ENCODE measurements around the gene PARD6A. TPM values are rescaled to one million over a fixed set of nuclear protein-coding genes. Genes with fewer than 3 reads are reported as not detected.

Gene PARD6A
- total RNA-seq, 1 experiment from 2014 or later, result 0.65 TPM

GRCh38 chr16:67668495-67669157, 7.9 kb downstream of the PARD6A start:
- H3K27me3 ChIP-seq, result no peaks in the 10 kb centered on the region
- no peaks in the 10 kb centered on the region for H3K4me1 ChIP-seq
- DNase-seq, result no peak
- H3K27ac ChIP-seq, result no peak overlapping the region
- no peak overlapping the region for H3K4me3 ChIP-seq
- no peaks in the 10 kb centered on the region for H3K36me3 ChIP-seq
- H3K9me3 ChIP-seq (replicated peaks), result no peaks in the 10 kb centered on the region

DNA sequence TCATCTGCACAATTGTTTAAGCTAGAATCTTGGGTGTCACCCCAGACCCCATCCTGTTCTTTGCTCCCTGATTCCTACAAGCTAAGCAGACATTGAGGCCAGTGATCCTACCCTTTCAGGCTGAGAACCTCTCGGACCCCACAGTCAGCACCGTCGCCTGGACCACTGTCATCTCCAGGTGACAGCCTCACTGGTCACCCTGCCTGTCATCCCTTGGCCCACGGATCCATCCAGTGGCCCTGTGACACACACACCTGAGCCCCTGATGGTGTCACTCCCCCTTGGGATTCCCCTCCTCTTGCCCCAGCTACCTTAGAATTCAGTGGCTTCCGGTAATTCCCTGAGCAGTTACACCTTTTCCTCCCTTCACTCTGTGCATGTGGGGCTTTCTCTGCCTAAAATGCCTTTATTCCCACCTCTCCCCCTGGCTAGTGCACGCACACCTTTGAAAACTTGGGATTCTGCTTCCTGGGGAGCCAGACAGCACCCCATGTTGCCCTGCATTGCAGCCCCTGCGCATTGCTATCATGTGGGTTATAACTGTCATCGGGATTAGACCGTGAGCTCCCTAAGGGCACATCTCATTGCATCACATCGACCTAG, 8.8 kb downstream of the PARD6A start:
- Histone ChIP-seq H3K27me3 (no peaks in the 10 kb centered on the region), H3K4me1 (no peaks in the 10 kb centered on the region), H3K36me3 (no peaks in the 10 kb centered on the region), H3K9me3 (replicated peaks) (no peaks in the 10 kb centered on the region), H3K4me3 (no peak overlapping the region), H3K27ac (no peak overlapping the region)
- DNase-seq, result no peak

- Histone ChIP-seq H3K36me3 (no peaks in the 10 kb centered on the region), H3K27me3 (no peaks in the 10 kb centered on the region), H3K4me1 (no peaks in the 10 kb centered on the region), H3K9me3 (replicated peaks) (no peaks in the 10 kb centered on the region), H3K27ac (no peak overlapping the region), H3K4me3 (no peak overlapping the region)
- DNase-seq, result no peak
Measured at GRCh38 chr16:67672306-67672705, 11.5 kb downstream of the PARD6A start.

GRCh38 chr16:67672739-67673662, 12.2 kb downstream of the PARD6A start:
- Histone ChIP-seq H3K27me3 (no peaks in the 10 kb centered on the region), H3K36me3 (no peaks in the 10 kb centered on the region), H3K4me1 (no peaks in the 10 kb centered on the region), H3K9me3 (replicated peaks) (no peaks in the 10 kb centered on the region), H3K4me3 (no peak overlapping the region), H3K27ac (no peak overlapping the region)
- peak; percentile 54 to 70 for DNase-seq

DNA sequence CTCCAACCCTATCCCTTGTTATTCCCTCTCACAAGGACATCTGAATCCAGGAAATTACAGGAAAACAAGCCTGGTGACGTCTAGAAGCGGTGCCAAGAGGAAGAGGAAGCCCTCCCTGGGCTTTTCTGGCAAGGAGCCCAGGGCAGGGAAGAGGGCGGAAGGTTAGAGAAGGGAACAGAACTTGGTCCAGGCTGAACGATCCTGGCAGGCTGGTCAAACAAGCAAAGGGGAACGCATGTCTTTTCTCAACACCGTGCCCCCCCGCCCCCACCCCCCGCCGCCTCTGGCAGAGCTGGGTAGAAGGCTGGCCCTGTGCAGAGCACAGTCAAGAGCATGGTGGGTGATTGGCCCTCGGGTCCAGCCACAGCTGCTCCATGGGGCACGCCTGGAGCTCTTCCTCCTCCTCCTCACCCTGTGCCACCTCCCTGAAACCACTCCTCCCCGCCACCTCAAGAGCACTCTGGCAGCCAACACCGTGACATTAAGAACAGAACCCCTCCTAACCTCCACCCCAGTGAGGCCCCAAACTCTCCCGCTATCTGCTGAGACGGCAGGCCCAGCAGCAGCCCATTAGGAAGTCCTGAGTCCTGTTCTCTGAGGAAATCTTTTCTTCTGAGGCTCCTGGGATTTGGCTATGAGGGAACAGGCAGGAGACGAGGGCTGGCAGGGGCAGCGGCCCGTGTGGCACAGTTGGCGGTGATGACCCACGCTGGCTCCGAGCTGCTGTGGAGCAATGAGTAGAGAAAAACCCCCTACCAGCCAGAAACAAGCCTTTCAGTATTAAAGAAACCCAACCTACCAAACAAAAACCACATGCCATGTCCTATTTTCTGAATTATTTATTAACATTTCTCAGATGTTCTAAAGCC, 13.2 kb downstream of the PARD6A start:
- H3K27ac ChIP-seq, result no peak overlapping the region
- H3K27me3 ChIP-seq, result no peaks in the 10 kb centered on the region
- H3K36me3 ChIP-seq, result no peaks in the 10 kb centered on the region
- no peaks in the 10 kb centered on the region for H3K4me1 ChIP-seq
- DNase-seq, result no peak
- H3K4me3 ChIP-seq, result no peak overlapping the region
- H3K9me3 ChIP-seq (replicated peaks), result no peaks in the 10 kb centered on the region

DNA sequence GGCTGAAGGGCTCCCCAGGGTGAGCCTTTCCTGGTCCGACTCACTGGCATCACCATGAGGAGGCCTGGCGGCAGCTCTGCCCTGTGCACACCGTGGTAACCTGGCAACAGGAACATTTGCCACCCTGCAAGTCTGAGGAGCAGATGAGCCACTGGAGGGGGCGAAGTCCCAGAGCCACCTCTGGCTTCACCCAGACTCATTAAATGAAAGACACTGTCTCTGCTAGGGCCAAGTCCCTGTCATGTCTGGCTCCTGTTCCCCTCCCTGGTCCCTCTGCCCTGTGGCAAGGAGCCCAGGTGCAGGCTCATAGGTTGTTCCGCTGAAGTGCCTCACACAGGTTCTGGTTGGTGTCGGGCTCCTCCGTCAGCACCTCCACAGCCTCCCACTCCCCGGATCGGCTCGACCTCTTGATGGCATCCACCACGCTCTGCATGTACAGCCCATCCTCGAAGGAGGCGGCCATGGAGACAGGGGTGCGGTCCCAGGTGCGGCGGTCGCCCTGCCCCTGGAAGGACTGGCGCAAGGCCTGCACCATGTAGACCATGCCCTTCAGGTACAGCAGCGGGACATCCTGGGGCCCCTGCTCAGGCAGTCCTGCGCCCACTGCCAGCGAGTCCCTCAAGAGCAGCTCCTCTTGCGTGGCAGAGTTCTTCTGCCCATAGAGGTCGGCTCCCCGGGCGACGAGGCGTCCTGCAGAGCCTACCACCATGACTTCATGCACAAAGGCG, 14.3 kb downstream of the PARD6A start:
- H3K9me3 ChIP-seq (replicated peaks), result no peaks in the 10 kb centered on the region
- no peak for DNase-seq
- no peaks in the 10 kb centered on the region for H3K27me3 ChIP-seq
- no peaks in the 10 kb centered on the region for H3K36me3 ChIP-seq
- H3K4me1 ChIP-seq, result no peaks in the 10 kb centered on the region
- no peak overlapping the region for H3K27ac ChIP-seq
- H3K4me3 ChIP-seq, result no peak overlapping the region

- Histone ChIP-seq H3K9me3 (replicated peaks) (no peaks in the 10 kb centered on the region), H3K36me3 (no peaks in the 10 kb centered on the region), H3K4me3 (no peak overlapping the region), H3K4me1 (no peaks in the 10 kb centered on the region), H3K27ac (no peak overlapping the region), H3K27me3 (no peaks in the 10 kb centered on the region)
- DNase-seq, result no peak
Measured at GRCh38 chr16:67675579-67675935, 14.8 kb downstream of the PARD6A start.

DNA sequence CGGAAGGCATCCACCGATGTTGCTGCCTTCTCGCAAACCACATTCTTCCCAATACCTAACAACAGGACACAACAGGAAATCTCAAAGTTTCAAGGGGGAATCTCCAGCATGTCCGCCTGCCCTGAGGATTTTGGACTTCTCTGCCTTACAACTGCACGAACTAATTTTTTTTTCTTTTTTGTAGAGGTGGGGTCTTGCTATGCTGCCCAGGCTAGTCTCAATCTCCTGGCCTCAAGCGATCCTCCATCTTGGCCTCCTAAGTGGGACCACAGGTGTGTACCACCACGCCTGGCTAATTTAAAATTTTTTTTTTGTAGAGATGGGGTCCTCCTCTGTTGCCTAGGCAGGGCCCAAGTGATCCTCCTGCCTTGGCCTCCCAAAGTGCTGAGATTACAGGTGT, 15.2 kb downstream of the PARD6A start:
- no peak for DNase-seq

DNA sequence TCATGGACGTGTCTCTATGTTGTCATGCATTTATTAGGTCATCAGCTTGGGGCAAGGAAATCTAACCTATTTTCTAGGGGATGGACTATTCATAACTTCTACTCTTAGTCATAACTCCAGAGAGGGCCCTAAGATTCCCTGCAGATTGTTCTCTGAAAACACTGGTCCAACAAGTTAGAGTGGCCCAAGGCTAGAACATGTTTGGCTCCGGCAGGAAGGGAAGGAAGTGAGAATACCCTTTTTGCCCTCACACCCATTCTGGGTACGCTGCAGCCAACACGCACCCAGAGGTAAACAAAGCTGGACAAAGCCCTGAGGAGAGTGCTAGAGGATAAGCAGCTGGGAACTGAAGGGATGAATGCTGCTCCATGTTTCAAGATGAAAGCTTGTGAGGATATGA, 15.8 kb downstream of the PARD6A start:
- Histone ChIP-seq H3K36me3 (no peaks in the 10 kb centered on the region), H3K4me3 (no peak overlapping the region), H3K9me3 (replicated peaks) (no peaks in the 10 kb centered on the region), H3K27ac (no peak overlapping the region), H3K4me1 (no peaks in the 10 kb centered on the region), H3K27me3 (no peaks in the 10 kb centered on the region)
- DNase-seq, result no peak

More for the DNA sequence above, 15.2 kb downstream of the PARD6A start:
- Histone ChIP-seq H3K27me3 (no peaks in the 10 kb centered on the region), H3K27ac (no peak overlapping the region), H3K4me1 (no peaks in the 10 kb centered on the region), H3K36me3 (no peaks in the 10 kb centered on the region), H3K9me3 (replicated peaks) (no peaks in the 10 kb centered on the region), H3K4me3 (no peak overlapping the region)

- Histone ChIP-seq H3K27me3 (no peaks in the 10 kb centered on the region), H3K9me3 (replicated peaks) (no peaks in the 10 kb centered on the region), H3K4me3 (no peak overlapping the region), H3K27ac (no peak overlapping the region), H3K36me3 (no peaks in the 10 kb centered on the region), H3K4me1 (no peaks in the 10 kb centered on the region)
- DNase-seq, result no peak
Measured at GRCh38 chr16:67676939-67677338, 16.2 kb downstream of the PARD6A start.

GRCh38 chr16:67677712-67678111, 17.0 kb downstream of the PARD6A start:
- no peak overlapping the region for H3K4me3 ChIP-seq
- no peak overlapping the region for H3K27ac ChIP-seq
- no peaks in the 10 kb centered on the region for H3K9me3 ChIP-seq (replicated peaks)
- H3K36me3 ChIP-seq, result no peaks in the 10 kb centered on the region
- DNase-seq, result no peak
- no peaks in the 10 kb centered on the region for H3K27me3 ChIP-seq
- no peaks in the 10 kb centered on the region for H3K4me1 ChIP-seq

DNA sequence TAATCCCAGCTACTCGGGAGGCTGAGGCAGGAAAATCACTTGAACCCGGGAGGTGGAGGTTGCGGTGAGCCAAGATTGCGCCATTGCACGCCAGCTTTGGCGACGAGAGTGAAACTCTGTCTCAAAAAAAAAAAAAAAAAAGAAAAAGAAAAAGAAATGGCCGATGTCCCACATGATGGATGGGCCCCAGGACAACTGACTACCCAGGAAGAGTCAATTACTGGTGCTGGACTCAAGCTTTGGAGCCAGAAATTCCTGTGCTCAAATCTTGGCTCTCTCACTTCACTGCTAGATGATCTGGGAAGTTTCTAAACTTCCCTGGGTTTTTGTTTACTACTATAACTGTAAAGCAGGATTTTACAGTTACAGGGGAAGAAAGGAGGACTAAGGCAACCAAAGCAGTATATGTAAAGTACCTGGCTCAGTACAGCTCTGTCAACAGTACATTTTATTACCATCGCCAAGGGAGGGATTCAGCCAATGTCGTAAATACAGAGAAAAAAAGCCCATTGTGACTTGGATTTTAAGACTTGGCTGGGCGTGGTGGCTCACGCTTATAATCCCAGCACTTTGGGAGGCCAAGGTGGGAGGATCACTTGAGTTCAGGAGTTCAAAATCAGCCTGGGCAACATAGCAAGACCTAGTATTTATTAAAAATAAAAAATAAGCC, 17.7 kb downstream of the PARD6A start:
- no peak for DNase-seq
- Histone ChIP-seq H3K27me3 (no peaks in the 10 kb centered on the region), H3K36me3 (no peaks in the 10 kb centered on the region), H3K4me1 (no peaks in the 10 kb centered on the region), H3K4me3 (no peak overlapping the region), H3K27ac (no peak overlapping the region), H3K9me3 (replicated peaks) (no peaks in the 10 kb centered on the region)

DNA sequence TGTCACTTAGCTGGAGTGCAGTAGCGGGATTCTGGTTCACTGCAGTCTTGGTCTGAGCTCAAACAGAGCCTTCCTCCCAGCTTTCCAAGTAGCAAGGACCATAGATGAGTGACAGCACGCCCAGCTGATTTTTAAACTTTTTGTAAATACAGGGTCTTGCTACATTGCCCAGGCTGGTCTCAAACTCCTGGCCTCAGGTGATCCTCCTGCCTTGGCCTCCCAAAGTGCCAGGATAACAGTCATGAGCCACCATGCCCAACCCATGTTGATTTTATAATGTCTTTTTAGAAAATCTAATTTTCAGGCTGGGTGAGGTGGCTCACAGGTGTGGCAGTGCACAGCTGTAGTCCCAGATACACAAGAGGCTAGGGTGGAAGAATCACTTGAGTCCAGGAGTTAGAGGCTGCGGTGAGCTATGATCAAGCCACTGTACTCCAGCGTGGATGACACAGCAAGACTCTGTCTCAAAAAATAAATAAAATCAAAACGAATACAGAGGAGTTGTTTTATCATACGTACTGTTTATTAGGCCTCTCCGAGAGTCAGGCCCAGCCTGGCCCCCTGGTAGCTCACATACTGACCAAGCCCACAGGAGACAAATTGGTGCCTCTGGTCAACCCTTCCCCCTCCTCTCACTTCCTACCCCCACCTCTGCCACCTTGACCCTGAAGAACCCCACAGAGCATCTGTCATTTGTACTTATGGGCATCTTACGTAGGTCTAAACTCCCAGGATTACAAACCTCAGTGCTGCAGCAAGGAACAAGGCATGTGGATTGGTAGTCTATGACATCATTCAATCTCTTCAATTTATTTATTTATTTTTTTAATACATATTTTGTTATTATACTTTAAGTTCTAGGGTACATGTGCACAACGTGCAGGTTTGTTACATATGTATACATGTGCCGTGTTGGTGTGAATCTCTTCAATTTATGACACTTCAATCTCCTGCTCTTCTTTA, 19.5 kb downstream of the PARD6A start:
- H3K9me3 ChIP-seq (replicated peaks), result no peaks in the 10 kb centered on the region
- H3K4me1 ChIP-seq, result no peaks in the 10 kb centered on the region
- no peak for DNase-seq
- H3K27ac ChIP-seq, result no peak overlapping the region
- H3K36me3 ChIP-seq, result no peaks in the 10 kb centered on the region
- no peak overlapping the region for H3K4me3 ChIP-seq
- H3K27me3 ChIP-seq, result no peaks in the 10 kb centered on the region
